ENCODE results near the gene NCK1. TPM values are rescaled to one million over a fixed set of nuclear protein-coding genes. Genes with fewer than 3 reads are reported as not detected.
A peak's percentile ranks its signal among the peaks of the same experiment; 100 is the strongest.

Gene NCK1
- total RNA-seq, 2 experiments from 2014 or later: 24.9 to 38.1 TPM

DNA sequence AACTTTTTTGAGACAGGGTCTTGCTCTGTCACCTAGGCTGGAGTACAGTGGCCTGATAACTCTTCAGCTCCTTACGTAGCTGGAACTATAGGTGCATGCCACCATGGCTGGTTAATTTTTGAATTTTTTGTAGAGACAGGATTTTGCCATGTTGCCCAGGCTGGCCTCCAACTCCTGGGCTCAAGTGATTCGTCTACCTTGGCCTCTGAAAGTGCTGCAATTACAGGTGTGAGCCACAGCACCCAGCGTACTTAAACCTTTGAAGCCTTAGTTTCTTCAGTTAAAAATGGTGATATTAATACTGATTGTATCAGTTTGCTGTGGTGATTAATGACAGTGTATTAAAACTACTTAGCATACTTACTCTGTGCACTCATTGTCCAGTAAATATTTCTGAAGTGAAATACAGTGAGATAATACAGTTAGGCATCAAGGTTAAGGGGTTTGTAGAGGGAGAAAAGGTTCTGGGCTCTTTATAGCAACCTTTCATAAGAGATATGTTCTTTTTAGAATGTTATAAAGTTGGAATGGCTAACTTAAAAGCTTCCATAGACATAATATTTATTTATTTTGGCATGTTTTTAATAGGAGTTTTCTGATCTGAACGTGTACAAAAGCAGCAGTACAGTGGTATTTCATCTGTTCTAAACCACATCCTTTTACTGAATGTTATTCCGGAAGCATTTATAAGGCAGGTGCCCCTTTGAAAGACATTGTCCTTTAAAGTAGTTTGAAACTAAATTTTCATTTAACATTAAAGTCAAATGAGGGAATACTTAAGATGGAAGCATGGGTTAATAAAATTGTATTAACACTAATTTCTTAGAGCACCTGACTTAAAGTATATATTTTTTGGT lies 23.6 kb downstream of the NCK1 start:
- no TSS peak for BruUV-seq (replicated peaks)
- H3K79me2 ChIP-seq (ENCODE audit: insufficient read depth, low read depth, low read length): peaks cover 97% of the 10 kb centered on the region
- H3K27ac ChIP-seq (ENCODE audit: low read depth, low read length, poor library complexity, severe bottlenecking): peak overlapping the region; percentile 96
- peaks cover 40% of the 10 kb centered on the region for H3K36me3 ChIP-seq (ENCODE audit: insufficient read depth, low read length)
- peaks cover 72% of the 10 kb centered on the region for H3K4me1 ChIP-seq (ENCODE audit: insufficient read depth, low read length, poor library complexity, severe bottlenecking)
- intact Hi-C loops (cut with micrococcal nuclease; ENCODE audit: unreplicated experiment): loop anchor here (2.0 kb wide), 1 partner anchor 17 kb away; no protein-coding TSS in a partner anchor
- no peaks in the 10 kb centered on the region for H3K9me2 ChIP-seq (ENCODE audit: insufficient read depth, low read length)
- H3K9me3 ChIP-seq (ENCODE audit: low read length): peaks cover 3% of the 10 kb centered on the region; the same call in 1 of the 2 replicates
- no peak overlapping the region for H2AFZ ChIP-seq (ENCODE audit: low read length)
- H4K20me1 ChIP-seq (ENCODE audit: insufficient read depth, low read length): no peaks in the 10 kb centered on the region
- peak overlapping the region; percentile 60 for H3K4me3 ChIP-seq (ENCODE audit: low read depth, low read length, poor library complexity, severe bottlenecking)
- CTCF ChIA-PET (ENCODE audit: unreplicated experiment): no interaction called here
- DNase-seq (ENCODE audit: low spot score): peak; percentile 69
- TF ChIP-seq, protein P1, sequence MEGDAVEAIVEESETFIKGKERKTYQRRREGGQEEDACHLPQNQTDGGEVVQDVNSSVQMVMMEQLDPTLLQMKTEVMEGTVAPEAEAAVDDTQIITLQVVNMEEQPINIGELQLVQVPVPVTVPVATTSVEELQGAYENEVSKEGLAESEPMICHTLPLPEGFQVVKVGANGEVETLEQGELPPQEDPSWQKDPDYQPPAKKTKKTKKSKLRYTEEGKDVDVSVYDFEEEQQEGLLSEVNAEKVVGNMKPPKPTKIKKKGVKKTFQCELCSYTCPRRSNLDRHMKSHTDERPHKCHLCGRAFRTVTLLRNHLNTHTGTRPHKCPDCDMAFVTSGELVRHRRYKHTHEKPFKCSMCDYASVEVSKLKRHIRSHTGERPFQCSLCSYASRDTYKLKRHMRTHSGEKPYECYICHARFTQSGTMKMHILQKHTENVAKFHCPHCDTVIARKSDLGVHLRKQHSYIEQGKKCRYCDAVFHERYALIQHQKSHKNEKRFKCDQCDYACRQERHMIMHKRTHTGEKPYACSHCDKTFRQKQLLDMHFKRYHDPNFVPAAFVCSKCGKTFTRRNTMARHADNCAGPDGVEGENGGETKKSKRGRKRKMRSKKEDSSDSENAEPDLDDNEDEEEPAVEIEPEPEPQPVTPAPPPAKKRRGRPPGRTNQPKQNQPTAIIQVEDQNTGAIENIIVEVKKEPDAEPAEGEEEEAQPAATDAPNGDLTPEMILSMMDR (conservative IDR thresholded peaks at IDR 0.05; ENCODE audit: low read length): peak; percentile 41
- no peak for TF ChIP-seq EZH2phosphoT487 (IDR thresholded peaks at IDR 0.05; ENCODE audit: borderline replicate concordance, low read depth, low read length)
- POLR2A ChIA-PET: interaction anchor here (0.6 to 3.8 kb wide), 8 partner anchors 13 to 689 kb away, joined by 3 to 35 read pairs (median 6); partner anchors contain the start of genes MSL2 and NCK1
- H3K4me2 ChIP-seq (ENCODE audit: low read length): peak overlapping the region; percentile 88

DNA sequence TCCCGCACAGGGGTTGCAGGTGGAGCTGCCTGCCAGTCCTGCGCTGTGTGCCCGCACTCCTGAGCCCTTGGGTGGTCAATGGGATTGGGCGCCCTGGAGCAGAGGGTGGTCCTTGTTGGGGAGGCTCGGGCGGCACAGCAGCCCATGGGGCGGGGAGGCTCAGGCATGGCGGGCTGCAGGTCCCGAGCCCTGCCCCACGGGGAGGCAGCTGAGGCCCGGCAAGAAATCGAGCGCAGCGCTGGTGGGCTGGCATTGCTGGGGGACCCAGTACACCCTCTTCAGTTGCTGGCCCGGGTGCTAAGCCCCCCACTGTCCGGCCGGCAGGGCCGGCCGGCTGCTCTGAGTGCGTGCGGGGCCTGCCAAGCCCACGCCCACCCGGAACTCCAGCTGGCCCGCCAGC lies 27.9 kb downstream of the NCK1 start:
- Histone ChIP-seq H3K9me2 (ENCODE audit: insufficient read depth, low read length) (no peaks in the 10 kb centered on the region), H3K27ac (ENCODE audit: low read depth, low read length, poor library complexity, severe bottlenecking) (no peak overlapping the region), H4K20me1 (ENCODE audit: insufficient read depth, low read length) (no peaks in the 10 kb centered on the region), H3K4me3 (ENCODE audit: low read depth, low read length, poor library complexity, severe bottlenecking) (no peak overlapping the region), H3K36me3 (ENCODE audit: insufficient read depth, low read length) (peaks cover 58% of the 10 kb centered on the region), H3K4me1 (ENCODE audit: insufficient read depth, low read length, poor library complexity, severe bottlenecking) (peaks cover 50% of the 10 kb centered on the region), H3K79me2 (ENCODE audit: insufficient read depth, low read depth, low read length) (peaks cover 97% of the 10 kb centered on the region), H3K9me3 (ENCODE audit: low read length) (peaks cover 24% of the 10 kb centered on the region; the same call in 1 of the 2 replicates), H2AFZ (ENCODE audit: low read length) (no peak overlapping the region), H3K4me2 (ENCODE audit: low read length) (no peak overlapping the region)
- intact Hi-C loops (cut with micrococcal nuclease; ENCODE audit: unreplicated experiment): no loop called here
- ChIA-PET CTCF (ENCODE audit: unreplicated experiment) (interaction anchor here (0.6 to 1.3 kb wide), 2 partner anchors 8 to 248 kb away, joined by 3 read pairs; no protein-coding TSS in a partner anchor), POLR2A (no interaction called here)
- no TSS peak for BruUV-seq (replicated peaks)
- DNase-seq (ENCODE audit: low spot score): no peak
- no peak for TF ChIP-seq EZH2phosphoT487 (IDR thresholded peaks at IDR 0.05; ENCODE audit: borderline replicate concordance, low read depth, low read length)
- TF ChIP-seq, protein P1 (conservative IDR thresholded peaks at IDR 0.05; ENCODE audit: low read length): no peak

All from OCI-LY7 (cell line).